Activated T-cell treated with anti-CD3 and anti-CD28 coated beads for 24 hours (primary cell): ENCODE results near the gene ZNF385B.

ENCODE experiments used
- DNase-seq: peaks from one replicate; pipeline ENCODE4 v3.0.0-alpha.2; 2020; ENCODE audit warnings: low read depth

The ZNF385B gene

DNA sequence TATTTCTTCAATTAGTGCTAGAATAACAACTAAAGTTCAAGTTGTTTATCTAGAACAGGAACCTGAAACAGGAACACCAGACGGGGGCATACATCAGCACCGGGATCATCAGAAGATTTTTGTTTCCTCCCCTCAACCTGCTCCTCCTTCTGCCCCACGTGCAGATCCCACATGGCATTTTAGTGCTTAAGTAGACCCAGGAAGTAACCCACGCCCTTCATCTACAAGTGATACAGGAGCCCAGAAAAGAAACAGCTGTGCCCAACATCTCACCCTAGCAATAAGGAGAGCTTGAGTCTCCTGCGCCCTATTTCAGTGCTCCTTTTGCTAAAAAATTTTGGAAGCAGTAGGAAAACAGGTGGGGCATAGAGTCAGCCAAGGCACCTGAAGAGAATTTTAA lies 5.2 kb downstream of the ZNF385B start:
- DNase-seq: no peak

DNA sequence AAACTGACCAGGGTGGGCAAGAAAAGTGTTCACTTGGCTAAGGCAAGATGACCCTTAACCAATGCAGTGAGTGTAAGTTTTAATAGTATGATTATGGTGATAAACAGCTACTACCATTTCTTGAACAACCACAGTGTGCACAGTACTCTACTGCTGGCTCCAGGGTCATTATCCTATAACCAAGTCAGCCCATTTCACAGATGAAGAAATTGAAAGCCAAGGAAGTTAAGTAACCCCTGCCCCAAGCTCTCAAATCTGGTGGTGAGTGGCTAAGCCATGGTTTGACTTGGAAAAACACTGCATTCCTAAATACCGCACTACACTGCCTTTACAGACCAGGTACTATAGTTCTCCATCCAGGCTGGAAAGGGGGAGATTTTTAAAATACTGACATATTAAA lies 5.7 kb downstream of the ZNF385B start:
- DNase-seq: no peak

DNA sequence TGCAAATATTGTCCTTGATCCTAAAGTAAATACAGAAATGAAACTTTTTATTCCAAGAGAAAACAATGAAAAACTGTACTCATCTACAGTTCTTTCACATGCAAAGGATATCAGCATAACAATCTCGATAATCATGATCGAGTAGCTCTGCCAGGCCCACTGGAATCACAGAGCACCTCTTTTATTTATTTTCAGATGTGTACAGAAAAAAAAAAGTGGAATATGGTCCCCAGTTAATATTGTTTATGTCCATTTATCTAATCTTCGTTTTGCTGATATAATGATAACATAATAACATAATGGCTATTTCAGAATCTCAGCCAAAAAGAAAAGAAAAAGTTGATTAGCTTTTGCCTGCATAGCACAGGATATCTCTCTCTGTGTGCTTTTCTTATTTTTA lies 6.5 kb downstream of the ZNF385B start:
- no peak for DNase-seq

DNA sequence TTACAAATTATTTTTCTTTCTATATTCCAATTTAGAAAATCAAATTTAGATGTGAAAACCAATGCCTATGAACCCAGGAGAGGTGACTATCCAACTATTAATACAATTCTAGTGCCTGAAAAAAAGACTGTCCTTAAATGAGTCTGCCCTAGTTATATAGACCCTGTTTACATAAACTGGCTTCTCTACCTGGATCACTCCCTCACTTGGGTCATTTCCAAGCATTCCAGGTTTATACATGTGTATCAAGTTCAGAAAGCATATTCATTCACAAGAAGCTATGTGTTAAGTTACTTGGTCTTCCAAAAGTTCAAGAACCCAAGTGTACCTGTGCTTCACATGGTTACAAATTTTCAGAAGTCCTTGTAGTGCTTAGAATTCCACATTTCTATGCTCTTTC lies 8.3 kb downstream of the ZNF385B start:
- no peak for DNase-seq

DNA sequence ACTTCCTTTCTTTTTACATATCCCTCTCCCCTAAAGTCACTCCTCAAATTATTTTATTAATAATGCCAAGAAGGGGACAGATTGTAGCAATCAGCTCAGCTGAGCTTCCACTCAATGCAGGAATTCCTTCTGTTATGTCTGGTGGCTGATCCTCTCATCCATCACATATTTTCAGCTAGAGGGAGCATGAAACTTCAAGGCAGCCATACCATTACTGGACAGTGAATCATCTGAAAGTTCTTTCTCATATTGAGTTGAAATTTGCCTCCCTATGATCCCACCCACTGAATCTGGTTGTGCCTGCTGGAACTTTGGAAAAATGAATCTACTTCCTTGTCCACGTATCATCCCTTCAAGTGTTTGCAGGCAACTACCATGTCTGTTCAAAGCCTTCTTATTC lies 11.2 kb downstream of the ZNF385B start:
- no peak for DNase-seq

DNA sequence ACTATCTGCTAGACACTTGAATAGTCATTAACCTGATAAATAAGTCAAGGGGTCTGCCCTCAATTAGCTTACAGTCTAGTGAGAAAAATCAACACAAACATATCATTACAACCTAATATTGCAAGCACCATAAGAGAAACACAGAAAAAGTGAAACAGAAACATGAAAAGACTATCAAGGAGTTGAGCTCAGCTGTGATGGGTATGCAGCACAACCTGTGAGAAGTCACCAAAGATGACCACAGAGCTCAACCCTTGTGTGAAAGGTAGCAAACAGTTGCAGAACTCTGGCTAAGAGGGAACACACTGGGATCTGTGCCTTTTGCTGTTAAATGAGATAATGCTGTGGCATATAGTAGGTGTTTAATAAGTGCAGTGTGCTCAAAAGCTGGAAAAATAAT lies 11.7 kb downstream of the ZNF385B start:
- no peak for DNase-seq

DNA sequence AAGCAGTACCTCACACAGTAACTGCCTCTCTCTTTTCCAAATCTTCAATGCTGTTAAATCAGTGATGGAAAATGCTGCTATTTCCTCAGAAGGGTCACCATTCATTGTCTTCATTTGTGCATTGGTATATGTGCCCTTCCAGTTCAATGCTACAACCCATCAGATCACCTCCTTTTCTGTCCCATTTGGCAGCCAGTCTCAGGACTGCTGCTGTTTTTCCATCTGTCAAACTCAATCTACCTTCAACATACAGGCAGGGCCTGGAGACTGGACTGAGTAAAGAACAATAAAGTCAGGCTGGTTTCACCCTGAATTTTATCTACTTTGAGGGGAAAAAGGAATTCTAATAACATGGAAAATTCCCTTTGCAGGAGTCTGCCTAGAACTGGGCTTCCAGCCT lies 17.9 kb downstream of the ZNF385B start:
- no peak for DNase-seq

DNA sequence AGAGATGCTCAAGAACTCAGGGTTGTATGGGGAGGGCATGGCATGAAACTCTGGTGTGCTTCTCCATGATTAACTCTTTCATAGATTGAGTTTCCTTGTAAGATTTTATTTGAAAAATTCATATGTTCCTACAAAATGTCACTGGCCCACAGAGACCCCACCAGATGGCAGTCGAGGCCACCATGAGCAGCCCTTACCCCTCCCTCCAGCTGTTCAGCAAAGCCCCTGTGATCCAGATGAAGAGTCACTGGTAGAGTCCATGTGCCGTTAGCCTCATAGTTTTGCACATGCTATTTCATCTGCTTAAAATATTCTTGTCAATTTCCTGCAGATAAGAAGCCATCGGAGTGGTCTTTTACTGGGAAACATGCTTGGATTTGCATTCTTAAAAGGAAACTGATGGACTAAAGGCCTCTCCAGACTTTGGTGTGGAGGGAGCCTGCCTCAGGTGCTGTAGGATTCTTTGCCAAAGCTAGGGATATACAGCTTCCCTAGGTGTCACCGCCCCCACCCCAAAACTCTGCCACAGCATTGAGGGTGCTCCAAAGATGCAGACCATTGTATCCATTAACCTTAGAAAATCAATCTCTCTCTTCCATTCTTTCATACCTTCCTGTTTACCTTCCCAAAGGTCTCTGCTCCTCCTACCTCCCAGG lies 18.8 kb downstream of the ZNF385B start:
- no peak for DNase-seq

DNA sequence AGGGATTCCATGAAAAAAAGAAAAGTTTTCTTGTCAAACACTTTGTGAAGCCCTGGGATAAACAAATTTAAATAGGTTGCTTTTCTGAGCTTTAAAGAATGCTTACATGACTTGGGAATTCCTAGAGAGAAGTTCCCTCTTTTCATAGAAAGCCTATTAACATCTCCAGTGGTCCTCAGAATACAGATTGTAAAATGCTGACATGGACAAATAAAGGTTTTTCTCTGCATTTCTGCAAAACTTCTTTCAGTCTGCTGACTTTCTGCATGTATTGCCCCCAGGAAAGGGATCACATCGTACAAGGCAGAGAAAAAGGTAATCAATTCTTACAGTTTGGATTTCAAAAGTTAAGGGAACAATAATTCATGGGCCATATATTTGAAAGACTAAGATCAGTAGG lies 20.6 kb downstream of the ZNF385B start:
- no peak for DNase-seq

DNA sequence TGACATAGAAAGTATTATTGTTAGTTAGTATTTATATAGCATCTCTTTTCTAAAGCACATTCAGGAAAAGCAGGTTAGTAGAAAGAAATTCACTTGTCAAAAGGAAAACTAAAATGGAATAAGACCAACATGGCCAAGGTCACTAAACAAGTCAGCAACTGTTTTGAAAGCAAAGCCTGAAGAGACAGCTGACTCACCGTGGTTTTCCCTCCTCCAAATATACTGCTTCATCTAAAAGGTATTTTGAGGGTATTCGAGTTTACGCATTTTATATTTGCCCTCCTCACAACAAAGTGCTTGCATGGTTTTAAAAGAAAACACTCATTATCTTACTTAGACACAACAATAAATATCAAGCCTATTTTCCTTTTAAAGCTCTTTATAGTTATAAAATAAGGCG lies 24.0 kb downstream of the ZNF385B start:
- no peak for DNase-seq

DNA sequence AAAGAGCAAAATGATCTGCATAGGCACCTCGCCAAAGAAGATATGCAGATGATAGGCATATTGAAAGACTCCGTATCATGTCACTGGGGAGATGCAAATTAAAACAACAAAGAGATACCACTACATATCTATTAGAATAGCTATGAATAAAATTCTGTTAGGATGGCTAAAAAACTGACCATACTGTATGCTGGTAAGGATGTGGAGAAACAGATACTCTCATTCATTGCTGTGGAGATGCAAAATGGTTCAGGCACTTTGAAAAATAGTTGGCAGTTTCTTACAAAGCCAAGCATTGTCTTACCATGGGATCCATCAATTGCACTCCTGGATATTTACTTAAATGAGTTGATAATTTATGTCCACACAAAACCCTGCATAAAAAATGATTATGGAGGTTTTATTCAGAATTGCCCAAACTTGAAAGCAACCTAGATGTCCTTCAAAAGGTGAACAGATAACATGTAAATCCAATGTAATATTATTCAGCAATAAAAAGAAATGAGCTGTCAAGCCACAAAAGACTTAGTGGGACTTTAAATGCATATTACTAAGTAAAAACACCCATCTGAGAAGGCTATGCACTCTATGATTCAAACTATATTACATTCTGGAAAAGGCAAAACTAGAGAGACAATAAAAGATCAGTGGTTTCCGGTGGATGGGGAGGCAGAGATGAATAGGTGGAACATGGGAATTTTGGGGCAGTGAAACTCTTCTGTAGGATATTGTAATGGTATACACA lies 31.2 kb downstream of the ZNF385B start:
- no peak for DNase-seq

DNA sequence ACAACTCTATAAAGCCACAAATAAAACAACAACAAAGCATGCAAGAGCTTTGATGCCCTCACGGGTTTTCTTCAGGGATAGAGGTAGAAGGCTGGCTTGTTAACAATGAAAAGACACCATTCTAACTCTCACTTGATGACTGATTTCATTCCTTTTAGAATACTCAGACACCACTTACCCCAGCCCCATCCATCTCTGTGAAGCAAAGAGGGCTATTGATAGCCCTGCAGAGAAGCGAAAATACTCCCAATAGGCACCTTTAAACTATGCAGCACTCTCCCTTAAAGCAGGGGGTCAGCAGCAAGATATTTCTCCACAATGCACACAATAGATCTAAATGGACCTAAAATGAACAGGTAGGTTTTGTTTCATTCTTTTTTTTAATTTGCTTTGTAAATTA lies 35.1 kb downstream of the ZNF385B start:
- no peak for DNase-seq

DNA sequence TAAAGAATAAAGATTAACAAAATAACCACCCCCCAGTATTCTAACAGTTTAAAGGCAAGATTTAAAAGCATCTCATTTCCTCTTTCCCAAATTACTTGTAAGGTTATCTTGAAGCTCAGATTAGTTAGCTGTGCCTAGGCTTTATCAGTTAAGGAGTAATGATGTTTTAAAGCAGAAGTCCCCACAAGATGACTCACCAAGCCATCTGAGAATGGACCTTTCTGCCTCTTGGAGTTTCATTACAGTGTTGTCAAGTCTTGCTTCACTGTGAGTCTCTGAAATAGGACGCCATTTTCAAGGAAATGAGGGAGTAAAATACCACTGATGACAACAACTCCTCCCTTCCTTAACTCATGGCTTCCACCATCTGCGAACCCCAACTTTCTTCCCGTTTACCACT lies 35.9 kb downstream of the ZNF385B start:
- no peak for DNase-seq

DNA sequence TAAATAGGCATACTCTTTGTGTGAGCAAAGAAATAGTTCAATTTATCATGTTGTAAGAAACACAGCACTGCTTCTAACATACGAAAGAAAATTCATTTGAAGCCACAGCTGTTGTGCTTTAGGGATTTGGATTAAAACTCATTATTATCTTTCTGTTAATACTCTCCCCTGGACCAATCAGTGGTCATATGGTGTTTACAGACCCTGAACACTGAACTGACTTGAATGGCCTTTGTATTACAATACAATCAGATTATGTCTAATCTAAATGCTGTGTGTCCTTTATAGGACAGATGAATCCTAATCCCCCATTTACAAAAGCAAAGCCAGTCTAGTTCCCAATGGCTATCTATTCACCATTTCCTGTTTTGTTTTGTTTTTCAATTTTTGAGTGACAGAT lies 36.5 kb downstream of the ZNF385B start:
- no peak for DNase-seq

DNA sequence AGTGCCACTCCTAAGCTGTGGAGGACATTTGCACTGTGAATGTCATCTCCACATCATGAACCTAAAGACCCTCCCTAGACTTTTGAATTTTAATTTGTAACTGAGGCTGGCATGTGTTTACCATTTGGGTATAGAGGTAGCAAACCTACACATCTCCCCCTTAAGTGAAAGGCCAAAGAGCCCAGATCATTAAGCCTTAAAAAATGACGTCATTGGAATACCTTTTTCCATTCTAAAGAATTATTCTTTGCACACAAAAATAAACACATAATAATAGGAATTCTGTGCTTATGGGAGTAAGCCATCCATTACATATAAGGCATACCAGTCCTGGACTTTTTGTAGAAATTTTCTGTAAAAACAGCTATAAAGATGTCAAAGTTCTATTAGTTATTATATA lies 38.9 kb downstream of the ZNF385B start:
- DNase-seq: no peak

DNA sequence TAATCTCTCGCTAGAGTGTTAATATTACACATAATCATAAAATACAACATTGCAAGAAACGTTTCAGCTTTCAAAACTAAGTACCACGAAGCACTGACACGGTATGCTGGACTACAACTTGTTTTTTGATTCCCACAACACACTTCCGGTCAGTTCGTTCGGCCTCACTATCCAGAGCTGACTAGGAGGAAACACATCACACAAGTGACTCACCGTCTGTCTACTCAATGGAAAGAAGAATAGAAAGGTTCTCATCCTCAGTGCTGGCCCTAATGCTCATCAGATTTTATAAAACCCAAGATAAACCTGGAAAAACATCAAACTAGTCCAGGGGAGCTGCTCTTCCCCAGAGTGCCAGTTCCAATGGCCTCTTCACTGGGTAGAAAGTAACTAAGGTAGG lies 42.9 kb downstream of the ZNF385B start:
- DNase-seq: no peak

DNA sequence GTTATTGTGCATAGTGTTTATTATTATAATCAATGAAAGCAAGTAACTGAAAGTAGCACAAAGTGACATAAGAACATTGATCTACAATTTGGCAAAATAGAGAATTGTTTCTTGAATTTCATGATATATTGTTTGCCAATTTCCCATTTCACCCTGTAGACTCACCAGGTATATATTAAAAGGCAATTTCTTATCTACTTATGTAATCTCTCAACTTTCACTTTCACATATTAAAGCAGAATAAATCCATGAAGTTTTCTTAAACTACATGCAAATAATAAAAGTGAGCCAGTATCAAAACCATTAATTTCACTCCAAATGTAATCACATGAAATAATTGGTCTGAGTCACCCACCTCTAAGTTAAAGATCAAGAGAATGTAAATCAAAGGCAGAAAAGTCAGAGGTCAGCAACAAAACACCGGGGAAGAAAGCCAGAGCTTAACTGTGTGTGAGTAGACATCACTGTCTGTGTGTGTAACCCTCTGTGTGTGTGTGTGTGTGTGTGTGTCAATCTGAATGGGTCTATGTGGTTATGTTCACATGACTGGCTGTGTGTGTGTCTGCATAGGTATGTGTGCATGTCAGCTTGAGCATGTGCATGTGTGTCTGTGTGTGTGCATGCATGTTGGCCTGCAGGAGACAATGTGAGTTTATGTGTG lies 44.1 kb downstream of the ZNF385B start:
- DNase-seq: no peak

DNA sequence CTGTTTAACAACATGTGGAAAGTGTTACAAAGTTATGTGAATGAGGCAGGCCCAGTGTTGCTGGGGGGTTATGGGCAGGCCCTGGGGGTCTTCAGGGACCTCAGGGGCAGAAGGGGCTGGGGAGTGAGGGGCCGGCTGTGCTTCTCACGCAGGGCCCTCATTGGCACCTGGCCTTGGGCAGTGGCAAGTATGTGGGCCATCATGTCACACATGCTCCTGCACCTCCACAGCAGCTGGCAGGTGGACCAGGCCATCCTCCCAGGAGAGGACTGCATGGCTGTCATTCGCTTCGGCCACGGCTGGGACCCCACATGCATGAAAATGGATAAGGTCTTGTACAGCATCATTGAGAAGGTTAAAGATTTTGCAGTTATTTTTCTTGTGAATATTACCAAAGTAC lies 47.4 kb downstream of the ZNF385B start:
- DNase-seq: no peak

DNA sequence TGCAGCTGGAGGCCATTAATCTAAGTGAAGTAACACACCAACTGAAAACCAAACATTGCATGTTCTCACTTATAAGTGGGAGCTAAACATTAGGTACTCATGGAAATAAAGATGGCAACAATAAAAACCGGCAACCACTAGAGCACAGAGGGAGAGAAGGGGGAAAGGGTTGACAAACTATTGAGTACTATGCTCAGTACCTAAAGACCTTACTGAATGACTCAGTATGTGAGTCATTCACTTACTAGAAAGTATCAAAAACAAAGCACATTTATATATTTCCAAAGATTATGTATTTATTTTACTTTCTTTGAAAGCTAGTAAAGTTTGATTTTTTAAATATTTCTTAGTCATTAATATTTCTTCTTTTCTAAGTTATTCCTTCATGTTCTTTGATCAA lies 48.9 kb downstream of the ZNF385B start:
- no peak for DNase-seq

DNA sequence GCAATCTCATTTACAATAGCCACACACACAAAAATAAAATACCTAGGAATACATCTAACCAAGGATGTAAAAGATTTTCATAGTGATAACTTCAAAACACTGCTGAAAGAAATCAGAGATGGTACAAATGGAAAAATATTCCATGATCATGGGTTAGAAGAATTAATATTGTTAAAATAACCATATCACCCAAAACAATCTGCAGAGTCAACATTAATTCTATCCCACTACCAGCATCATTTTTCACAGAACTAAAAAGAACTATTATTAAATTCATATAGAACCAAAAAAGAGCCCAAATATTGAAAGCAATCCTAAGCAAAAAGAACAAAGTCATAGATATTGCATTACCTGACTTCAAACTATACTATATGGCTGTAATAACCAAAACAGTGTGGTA lies 50.4 kb downstream of the ZNF385B start:
- no peak for DNase-seq

DNA sequence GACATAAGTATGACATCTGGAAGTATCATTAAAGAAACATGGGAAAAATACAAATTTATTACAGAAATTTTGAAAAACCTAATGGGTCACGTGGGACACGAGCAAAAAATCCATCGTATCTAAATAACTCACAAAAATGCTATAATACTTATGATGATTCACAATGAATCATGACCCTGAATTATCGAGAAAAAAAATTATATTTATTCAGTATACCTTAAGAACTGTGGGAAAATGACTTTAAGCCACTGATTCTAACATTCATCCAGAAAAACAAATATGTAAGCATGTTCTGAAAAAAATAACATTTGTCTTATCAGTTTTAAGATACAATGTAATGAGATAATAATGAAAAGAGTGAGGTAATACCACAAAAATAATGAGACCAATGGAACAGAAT lies 51.8 kb downstream of the ZNF385B start:
- DNase-seq: no peak

DNA sequence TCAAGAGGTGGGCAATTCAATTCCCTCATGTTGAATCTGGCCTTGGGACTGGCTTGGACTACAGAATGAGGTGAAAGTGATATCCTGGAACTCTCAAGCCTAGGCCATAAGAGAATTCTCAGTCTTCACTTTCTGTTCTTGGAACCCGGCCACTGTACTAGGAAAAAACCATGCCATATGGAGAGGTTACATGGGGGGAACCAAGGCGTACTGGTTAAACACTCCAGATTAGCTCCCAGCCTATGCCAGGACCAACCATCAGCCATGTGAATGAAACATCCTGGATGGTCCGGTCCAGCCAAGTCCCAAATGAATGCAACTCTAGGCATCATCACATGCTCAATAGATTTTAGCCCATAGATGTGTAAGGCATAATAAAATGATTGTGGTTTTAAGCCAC lies 56.4 kb downstream of the ZNF385B start:
- DNase-seq: no peak

DNA sequence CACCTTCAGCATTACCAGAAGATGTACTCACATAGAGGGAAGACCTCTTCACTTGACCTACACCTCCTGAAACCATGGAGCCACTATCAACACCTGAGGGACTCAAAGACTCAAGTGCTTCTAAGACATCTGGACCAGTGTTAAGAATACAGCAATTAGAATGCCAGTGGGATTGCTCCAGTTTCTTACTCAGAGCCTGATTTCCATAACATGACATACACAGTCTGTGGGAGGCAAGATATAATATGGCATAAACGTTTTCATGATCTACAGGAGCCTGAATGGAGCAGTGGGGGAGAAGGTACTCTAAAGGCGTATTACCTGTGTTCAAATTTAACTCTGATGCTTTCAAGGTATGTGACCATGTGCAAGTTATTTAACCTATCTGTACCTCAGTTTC lies 57.2 kb downstream of the ZNF385B start:
- no peak for DNase-seq
